Measurements from ENCODE around the gene LCE1D. TPM values are rescaled to one million over a fixed set of nuclear protein-coding genes. Genes with fewer than 3 reads are reported as not detected.

Gene LCE1D
- total RNA-seq, 1 donor from 2014 or later: not detected

DNA sequence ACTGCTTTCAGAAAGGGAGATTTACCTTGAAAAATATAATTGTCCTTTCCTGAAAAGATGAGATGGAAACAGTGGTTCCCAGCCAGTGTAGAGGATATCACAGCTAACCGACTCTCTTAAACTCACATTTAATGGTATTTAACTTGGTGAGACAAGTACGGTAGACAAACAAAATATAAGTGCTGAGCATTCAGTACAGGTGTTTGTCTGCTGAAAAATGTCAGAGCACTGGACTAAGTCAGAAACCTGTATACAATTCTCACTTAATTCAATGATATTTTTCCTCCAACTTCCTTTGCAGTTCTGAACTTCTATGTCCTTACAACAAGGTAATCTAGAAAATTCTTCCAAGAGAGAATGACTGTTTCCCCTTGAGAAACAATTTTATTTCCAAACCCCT is 15.2 kb downstream of the LCE1D start, which contains the start of gene LCE1B:
LCE1B (plus strand) TSS at position 301 of the 400 bp plus-strand sequence. CDS start 476 bp downstream, outside the sequence.
- no peak for DNase-seq (ENCODE audit: low read depth, low spot score)

DNA sequence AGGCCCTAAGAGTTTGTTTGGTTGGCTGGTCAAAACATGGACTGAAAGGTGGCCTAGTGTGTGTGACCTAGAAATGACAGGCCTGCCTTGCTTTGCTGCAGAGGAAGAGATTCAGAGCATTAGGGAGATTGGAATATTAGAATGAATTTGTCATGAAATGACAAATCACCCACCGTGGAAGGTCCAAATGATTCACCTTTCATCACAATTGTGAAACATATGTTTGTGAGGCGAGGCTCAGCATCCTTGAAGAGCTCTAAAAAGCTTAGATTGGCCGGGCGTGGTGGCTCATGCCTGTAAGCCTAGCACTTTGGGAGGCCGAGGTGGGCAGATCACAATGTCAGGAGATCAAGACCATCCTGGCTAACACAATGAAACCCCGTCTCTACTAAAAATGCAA is 20.8 kb downstream of the LCE1D start:
- no peak for DNase-seq (ENCODE audit: low read depth, low spot score)

DNA sequence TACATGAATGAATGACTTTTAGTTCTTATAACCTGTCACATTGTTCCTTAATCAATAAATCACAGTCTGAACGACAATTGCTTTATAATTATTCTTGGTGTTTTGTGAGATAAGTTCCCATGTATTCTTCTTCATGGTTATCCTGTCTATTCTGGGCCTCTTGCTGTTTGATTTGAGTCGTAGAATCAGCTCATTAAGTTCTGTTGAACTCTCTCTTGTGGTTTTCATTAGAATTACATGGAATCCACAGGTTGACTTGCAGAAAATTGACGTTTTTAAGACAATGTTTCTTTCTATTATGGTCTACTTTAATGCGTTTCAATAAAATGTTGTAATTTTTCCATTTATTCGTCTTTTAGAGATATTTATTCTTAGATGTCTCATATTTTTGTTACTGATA is 26.8 kb downstream of the LCE1D start:
- no peak for DNase-seq (ENCODE audit: low read depth, low spot score)

DNA sequence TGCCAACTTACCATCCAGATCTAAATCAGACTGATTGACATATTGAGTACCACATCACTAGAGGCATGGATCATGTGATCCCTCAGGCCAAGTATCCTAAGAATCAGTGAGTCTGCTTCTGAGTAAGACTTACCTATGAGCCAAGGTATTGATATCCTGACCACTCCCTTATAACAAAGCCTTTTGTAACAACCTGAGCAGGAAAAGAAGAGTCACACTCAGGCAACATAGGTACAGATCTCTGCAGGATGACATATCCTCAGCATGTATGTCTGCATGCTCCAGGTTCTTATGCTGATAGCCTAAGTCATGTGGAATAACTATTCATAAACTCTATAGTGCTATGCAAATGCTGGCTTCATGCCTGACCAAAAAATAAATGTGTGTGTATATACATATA is 28.4 kb downstream of the LCE1D start:
- DNase-seq (ENCODE audit: low read depth, low spot score): no peak

DNA sequence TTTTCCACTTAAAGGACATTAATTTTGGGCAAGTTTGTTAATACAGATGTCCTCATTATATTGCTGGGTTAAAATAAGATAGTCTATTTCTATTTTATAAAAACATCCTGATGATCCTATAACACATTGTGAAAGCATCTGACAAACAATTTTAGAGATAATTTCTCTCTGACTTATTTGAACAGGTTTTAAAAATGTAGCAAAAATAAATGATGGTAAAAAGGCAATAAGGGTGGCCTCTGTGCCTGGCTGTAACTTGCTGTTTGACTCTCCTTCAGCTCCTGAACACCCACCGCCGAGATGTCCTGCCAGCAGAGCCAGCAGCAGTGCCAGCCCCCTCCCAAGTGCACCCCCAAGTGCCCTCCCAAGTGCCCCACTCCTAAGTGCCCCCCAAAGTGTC is 30.7 kb downstream of the LCE1D start, which contains the start of gene LCE1A:
LCE1A (plus strand) TSS at position 301 of the 400 bp plus-strand sequence; CDS start at position 301, 0 bp downstream.
- DNase-seq (ENCODE audit: low read depth, low spot score): no peak

DNA sequence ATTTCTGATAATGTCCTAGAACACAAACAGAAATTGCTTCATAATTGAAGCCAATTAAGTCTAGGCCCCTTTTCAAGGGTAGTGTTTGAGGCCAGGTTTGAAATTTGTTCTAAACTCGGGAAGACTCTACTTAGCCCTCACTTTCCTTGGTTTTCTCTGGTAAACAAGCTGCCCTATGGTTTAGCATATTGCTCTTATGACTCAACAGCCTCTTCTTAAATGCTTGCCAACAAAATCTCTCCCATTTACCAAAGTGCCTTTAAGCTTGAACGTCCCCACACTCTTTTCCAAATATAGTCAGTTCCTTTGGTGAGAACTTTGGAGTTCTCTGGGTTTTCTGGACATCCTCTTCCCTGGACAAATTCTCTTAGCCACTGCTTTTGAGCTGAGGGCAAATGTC is 40.3 kb downstream of the LCE1D start:
- no peak for DNase-seq (ENCODE audit: low read depth, low spot score)

DNA sequence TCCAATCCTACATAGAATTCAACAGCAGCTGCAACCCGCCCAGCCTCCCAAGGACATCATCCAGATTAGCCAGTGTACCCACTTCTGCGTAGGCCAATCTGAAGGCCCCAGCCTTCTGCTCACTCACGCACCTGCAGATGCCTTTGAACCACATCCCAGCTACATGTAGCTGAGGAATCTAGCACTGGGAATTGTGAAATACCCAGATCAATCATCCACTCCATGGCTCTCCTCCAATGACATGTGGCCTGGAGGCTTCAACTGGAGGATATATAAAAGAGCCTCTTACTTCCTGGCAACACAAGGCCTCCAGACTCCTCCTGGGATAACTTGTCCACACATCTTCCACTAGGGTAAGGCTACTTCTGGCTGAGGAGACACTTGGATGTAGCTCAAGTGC is 46.0 kb downstream of the LCE1D start, which contains the start of gene LCE6A:
LCE6A (plus strand) TSS at position 301 of the 400 bp plus-strand sequence. CDS start 665 bp downstream, outside the sequence.
- DNase-seq (ENCODE audit: low read depth, low spot score): no peak

Other genes with a start within 250 kb of the LCE1D start
- not detected in 2 replicates for gene LCE3E, start 229.9 kb upstream of the LCE1D start, total RNA-seq
- gene LCE3D, start 216.2 kb upstream of the LCE1D start, total RNA-seq: not detected in 2 replicates
- not detected in 2 replicates for gene LCE3C, start 196.5 kb upstream of the LCE1D start, total RNA-seq
- gene LCE3B, start 182.9 kb upstream of the LCE1D start, total RNA-seq: not detected in 2 replicates
- not detected in 2 replicates for gene LCE3A, start 173.6 kb upstream of the LCE1D start, total RNA-seq
- gene LCE2D, start 133.3 kb upstream of the LCE1D start, total RNA-seq: not detected in 2 replicates
- not detected in 2 replicates for gene LCE2C, start 121.4 kb upstream of the LCE1D start, total RNA-seq
- gene LCE2B, start 110.6 kb upstream of the LCE1D start, total RNA-seq: not detected in 2 replicates
- not detected in 2 replicates for gene LCE2A, start 98.4 kb upstream of the LCE1D start, total RNA-seq
- not detected in 2 replicates for gene LCE4A, start 88.6 kb upstream of the LCE1D start, total RNA-seq
- not detected in 2 replicates for gene KPRP, start 38.7 kb upstream of the LCE1D start, total RNA-seq
- gene LCE1F, start 21.6 kb upstream of the LCE1D start, total RNA-seq: not detected in 2 replicates
- not detected in 2 replicates for gene LCE1E, start 10.5 kb upstream of the LCE1D start, total RNA-seq
- not detected in 2 replicates for gene LCE1C, start 9.9 kb downstream of the LCE1D start, total RNA-seq
- not detected in 2 replicates for gene LCE1B, start 15.2 kb downstream of the LCE1D start, total RNA-seq
- gene LCE1A, start 30.8 kb downstream of the LCE1D start, total RNA-seq: not detected in 2 replicates
- gene LCE6A, start 46.1 kb downstream of the LCE1D start, total RNA-seq: not detected in 2 replicates
- gene LCE7A, start 63.3 kb downstream of the LCE1D start, total RNA-seq: not detected in 2 replicates
- not detected in 2 replicates for gene SMCP, start 81.6 kb downstream of the LCE1D start, total RNA-seq
- gene IVL, start 111.8 kb downstream of the LCE1D start, total RNA-seq: under 0.01 TPM in 1 of 2 replicates, not detected in the other
- gene SPRR5, start 150.5 kb downstream of the LCE1D start, total RNA-seq: not detected in 2 replicates
- gene SPRR4, start 173.9 kb downstream of the LCE1D start, total RNA-seq: not detected in 2 replicates
- gene SPRR1A, start 187.4 kb downstream of the LCE1D start, total RNA-seq: not detected in 2 replicates
- not detected in 2 replicates for gene SPRR3, start 205.0 kb downstream of the LCE1D start, total RNA-seq
- gene SPRR1B, start 234.5 kb downstream of the LCE1D start, total RNA-seq: not detected in 2 replicates
- not detected in 2 replicates for gene SPRR2D, start 244.4 kb downstream of the LCE1D start, total RNA-seq